ENCODE measurements around the gene MSI2.

MSI2 gene

DNA sequence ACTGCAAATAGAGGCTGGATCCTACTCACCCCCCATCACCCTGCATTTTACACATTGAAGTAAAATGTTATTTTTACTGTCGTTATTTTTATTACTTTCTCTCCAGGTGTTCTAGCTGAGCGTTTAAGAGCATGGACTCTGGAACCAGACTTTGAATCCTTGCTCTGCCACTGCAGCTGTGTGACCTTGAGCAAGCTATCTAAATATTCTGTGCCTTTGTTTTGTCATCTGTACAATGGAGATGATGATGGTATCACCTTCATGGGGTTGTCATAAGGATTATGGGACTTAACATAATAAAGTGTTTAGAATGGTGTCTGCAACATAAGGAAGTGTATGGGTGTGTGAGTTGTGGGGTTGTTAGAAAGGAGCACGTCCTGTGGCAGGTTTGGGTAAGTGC, 17.8 kb downstream of the MSI2 start:
- Histone ChIP-seq H3K27me3 (ENCODE audit: control insufficient read depth, insufficient read depth, low read length) (no peaks in the 10 kb centered on the region), H3K27ac (ENCODE audit: low read length) (no peak overlapping the region), H3K9ac (ENCODE audit: low read length) (no peak overlapping the region), H3K36me3 (ENCODE audit: control insufficient read depth, low read depth, low read length) (peaks cover 29% of the 10 kb centered on the region), H3K4me3 (ENCODE audit: low read length) (no peak overlapping the region), H3K4me1 (ENCODE audit: control insufficient read depth, low read depth, low read length) (peaks cover 11% of the 10 kb centered on the region), H3K9me3 (ENCODE audit: control insufficient read depth, low read depth, low read length) (no peaks in the 10 kb centered on the region)

GRCh38 chr17:57275071-57275764, 18.9 kb downstream of the MSI2 start:
- no peaks in the 10 kb centered on the region for H3K9me3 ChIP-seq (ENCODE audit: control insufficient read depth, low read depth, low read length)
- no peak overlapping the region for H3K9ac ChIP-seq (ENCODE audit: low read length)
- no peaks in the 10 kb centered on the region for H3K27me3 ChIP-seq (ENCODE audit: control insufficient read depth, insufficient read depth, low read length)
- no peak overlapping the region for H3K27ac ChIP-seq (ENCODE audit: low read length)
- peaks cover 29% of the 10 kb centered on the region for H3K36me3 ChIP-seq (ENCODE audit: control insufficient read depth, low read depth, low read length)
- peaks cover 9% of the 10 kb centered on the region for H3K4me1 ChIP-seq (ENCODE audit: control insufficient read depth, low read depth, low read length)
- H3K4me3 ChIP-seq (ENCODE audit: low read length): no peak overlapping the region

DNA sequence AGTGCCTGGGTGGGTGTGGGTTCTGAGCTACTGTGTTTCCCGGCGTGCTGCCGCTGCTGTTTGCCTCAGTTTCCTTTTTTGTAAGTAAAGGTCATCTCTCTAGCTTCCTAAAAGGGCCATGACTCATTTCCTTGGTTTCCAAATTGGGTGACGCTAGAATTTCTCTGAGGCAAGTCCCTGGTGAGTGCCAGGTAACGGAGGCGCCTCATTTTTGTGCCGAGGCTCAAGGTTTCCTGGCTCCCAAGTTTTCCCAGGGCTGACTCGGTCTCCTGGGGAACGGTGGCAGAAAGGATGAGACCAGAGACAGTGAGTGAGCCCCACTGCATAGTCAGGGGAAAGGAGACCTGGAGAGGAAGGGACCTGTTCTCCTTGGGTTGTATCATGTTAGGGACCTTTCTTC, 20.3 kb downstream of the MSI2 start:
- H3K4me1 ChIP-seq (ENCODE audit: control insufficient read depth, low read depth, low read length): peaks cover 7% of the 10 kb centered on the region
- no peak overlapping the region for H3K9ac ChIP-seq (ENCODE audit: low read length)
- no peak overlapping the region for H3K4me3 ChIP-seq (ENCODE audit: low read length)
- no peaks in the 10 kb centered on the region for H3K9me3 ChIP-seq (ENCODE audit: control insufficient read depth, low read depth, low read length)
- peaks cover 35% of the 10 kb centered on the region for H3K36me3 ChIP-seq (ENCODE audit: control insufficient read depth, low read depth, low read length)
- no peak overlapping the region for H3K27ac ChIP-seq (ENCODE audit: low read length)
- no peaks in the 10 kb centered on the region for H3K27me3 ChIP-seq (ENCODE audit: control insufficient read depth, insufficient read depth, low read length)

DNA sequence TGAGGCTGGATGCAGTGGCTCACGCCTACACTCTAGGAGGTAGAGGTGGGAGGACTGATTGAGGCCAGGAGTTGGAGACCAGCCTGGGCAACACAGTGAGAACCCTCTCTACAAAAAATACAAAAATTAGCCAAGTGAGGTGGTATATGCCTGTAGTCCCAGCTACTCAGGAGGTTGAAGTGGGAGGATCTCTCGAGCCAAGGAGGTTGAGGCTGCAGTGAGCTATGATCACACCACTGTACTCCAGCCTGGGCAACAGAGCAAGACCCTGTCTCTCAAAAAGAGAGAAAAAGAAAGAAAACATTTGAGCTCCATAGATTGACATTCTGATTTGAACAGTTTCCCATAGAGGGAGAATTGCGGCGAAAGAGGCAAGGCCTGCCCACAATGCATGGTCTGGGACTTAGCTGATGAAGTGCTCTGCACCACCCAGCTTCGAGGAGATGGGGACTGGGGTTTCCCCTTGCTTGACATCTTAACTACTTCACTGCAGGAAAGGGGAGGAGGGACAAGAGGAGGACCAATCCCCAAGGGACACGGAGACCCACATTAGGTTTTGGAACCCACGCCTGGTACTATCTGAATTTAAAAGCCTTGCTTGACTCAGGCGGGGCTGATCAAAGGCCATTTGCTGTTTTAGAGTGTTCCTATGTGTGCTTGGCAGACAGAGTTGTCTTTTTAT, 21.7 kb downstream of the MSI2 start:
- H3K36me3 ChIP-seq (ENCODE audit: control insufficient read depth, low read depth, low read length): peaks cover 27% of the 10 kb centered on the region
- no peak overlapping the region for H3K4me3 ChIP-seq (ENCODE audit: low read length)

GRCh38 chr17:57278740-57279387, 22.5 kb downstream of the MSI2 start:
- Histone ChIP-seq H3K4me1 (ENCODE audit: control insufficient read depth, low read depth, low read length) (peaks cover 24% of the 10 kb centered on the region), H3K4me3 (ENCODE audit: low read length) (no peak overlapping the region), H3K27ac (ENCODE audit: low read length) (no peak overlapping the region)

More for the DNA sequence above, 21.7 kb downstream of the MSI2 start:
- Histone ChIP-seq H3K4me1 (ENCODE audit: control insufficient read depth, low read depth, low read length) (peaks cover 21% of the 10 kb centered on the region), H3K9ac (ENCODE audit: low read length) (no peak overlapping the region), H3K27ac (ENCODE audit: low read length) (no peak overlapping the region), H3K27me3 (ENCODE audit: control insufficient read depth, insufficient read depth, low read length) (no peaks in the 10 kb centered on the region), H3K9me3 (ENCODE audit: control insufficient read depth, low read depth, low read length) (no peaks in the 10 kb centered on the region)

GRCh38 chr17:57279432-57279831, 23.1 kb downstream of the MSI2 start:
- Histone ChIP-seq H3K27me3 (ENCODE audit: control insufficient read depth, insufficient read depth, low read length) (no peaks in the 10 kb centered on the region), H3K9ac (ENCODE audit: low read length) (no peak overlapping the region), H3K4me1 (ENCODE audit: control insufficient read depth, low read depth, low read length) (peaks cover 29% of the 10 kb centered on the region), H3K27ac (ENCODE audit: low read length) (no peak overlapping the region), H3K9me3 (ENCODE audit: control insufficient read depth, low read depth, low read length) (no peaks in the 10 kb centered on the region), H3K36me3 (ENCODE audit: control insufficient read depth, low read depth, low read length) (peaks cover 22% of the 10 kb centered on the region), H3K4me3 (ENCODE audit: low read length) (no peak overlapping the region)

More at GRCh38 chr17:57278740-57279387, 22.5 kb downstream of the MSI2 start:
- Histone ChIP-seq H3K9me3 (ENCODE audit: control insufficient read depth, low read depth, low read length) (no peaks in the 10 kb centered on the region), H3K9ac (ENCODE audit: low read length) (no peak overlapping the region), H3K27me3 (ENCODE audit: control insufficient read depth, insufficient read depth, low read length) (no peaks in the 10 kb centered on the region), H3K36me3 (ENCODE audit: control insufficient read depth, low read depth, low read length) (peaks cover 27% of the 10 kb centered on the region)

DNA sequence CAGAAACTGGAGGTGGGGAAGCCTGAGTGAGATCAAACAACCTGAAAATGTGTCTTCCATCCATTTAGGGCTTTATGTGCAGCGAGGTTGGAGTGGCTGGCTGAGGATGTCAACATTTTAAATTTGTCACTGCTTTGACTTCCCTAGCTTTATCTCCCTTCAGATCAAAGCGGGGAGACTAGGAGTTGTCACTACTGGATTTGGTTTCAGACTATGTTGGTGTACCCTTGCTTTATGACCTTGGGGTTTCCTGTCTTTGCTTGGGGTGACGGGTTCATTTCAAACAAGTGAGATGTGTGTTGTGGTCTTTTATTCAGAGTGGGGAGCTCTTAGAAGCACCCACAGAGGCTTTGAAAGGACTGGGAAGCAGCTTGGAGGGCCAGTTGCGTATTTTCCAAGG, 25.6 kb downstream of the MSI2 start:
- no peak overlapping the region for H3K9ac ChIP-seq (ENCODE audit: low read length)
- no peak overlapping the region for H3K27ac ChIP-seq (ENCODE audit: low read length)
- H3K36me3 ChIP-seq (ENCODE audit: control insufficient read depth, low read depth, low read length): peaks cover 11% of the 10 kb centered on the region

DNA sequence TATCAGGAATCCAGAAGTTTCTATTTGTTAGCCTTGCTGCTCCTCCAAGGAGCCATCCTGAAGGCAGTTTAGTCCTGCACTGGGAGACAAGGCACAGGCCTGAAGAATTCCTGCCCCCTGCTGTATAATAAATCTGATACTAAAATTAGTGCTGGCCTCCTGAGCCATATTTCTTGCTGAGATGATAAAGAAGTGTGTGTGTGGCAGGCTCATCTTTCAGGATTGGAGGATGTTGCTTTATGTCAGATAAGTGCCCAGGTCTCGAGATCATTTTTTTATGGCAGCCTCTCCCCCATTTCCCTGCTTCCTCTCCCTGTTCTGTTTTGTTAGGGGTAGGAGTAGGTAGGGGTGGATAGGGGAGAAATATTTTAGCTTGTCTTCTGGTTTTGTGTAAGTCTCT, 26.0 kb downstream of the MSI2 start:
- peaks cover 11% of the 10 kb centered on the region for H3K36me3 ChIP-seq (ENCODE audit: control insufficient read depth, low read depth, low read length)
- no peak overlapping the region for H3K9ac ChIP-seq (ENCODE audit: low read length)
- H3K9me3 ChIP-seq (ENCODE audit: control insufficient read depth, low read depth, low read length): no peaks in the 10 kb centered on the region
- no peak overlapping the region for H3K27ac ChIP-seq (ENCODE audit: low read length)
- H3K4me3 ChIP-seq (ENCODE audit: low read length): no peak overlapping the region
- H3K4me1 ChIP-seq (ENCODE audit: control insufficient read depth, low read depth, low read length): peaks cover 57% of the 10 kb centered on the region
- no peaks in the 10 kb centered on the region for H3K27me3 ChIP-seq (ENCODE audit: control insufficient read depth, insufficient read depth, low read length)

More for the DNA sequence above, 25.6 kb downstream of the MSI2 start:
- Histone ChIP-seq H3K4me1 (ENCODE audit: control insufficient read depth, low read depth, low read length) (peaks cover 53% of the 10 kb centered on the region), H3K4me3 (ENCODE audit: low read length) (no peak overlapping the region), H3K27me3 (ENCODE audit: control insufficient read depth, insufficient read depth, low read length) (no peaks in the 10 kb centered on the region), H3K9me3 (ENCODE audit: control insufficient read depth, low read depth, low read length) (no peaks in the 10 kb centered on the region)

GRCh38 chr17:57283203-57283971, 27.1 kb downstream of the MSI2 start:
- no peak overlapping the region for H3K4me3 ChIP-seq (ENCODE audit: low read length)
- peaks cover 57% of the 10 kb centered on the region for H3K4me1 ChIP-seq (ENCODE audit: control insufficient read depth, low read depth, low read length)

DNA sequence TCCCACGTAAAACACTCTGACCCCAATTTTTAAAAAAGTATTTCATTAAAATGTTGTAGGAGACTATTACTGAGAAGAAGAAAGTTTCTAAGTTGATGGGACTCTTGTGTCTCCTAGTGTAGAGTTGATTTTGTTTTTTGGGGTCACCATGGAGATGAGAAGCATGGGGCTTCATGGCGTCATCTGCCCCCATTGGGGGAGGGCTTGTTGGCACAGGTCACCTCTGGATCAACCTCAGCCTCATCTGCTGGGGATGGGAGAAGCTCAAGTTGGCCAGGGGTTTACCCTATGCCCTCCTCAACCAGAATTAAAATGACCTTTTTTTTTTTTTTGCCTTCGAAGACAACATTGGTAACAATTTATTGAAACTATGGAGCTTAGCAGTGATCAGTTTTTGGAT, 28.3 kb downstream of the MSI2 start:
- no peak overlapping the region for H3K27ac ChIP-seq (ENCODE audit: low read length)
- H3K9ac ChIP-seq (ENCODE audit: low read length): no peak overlapping the region
- no peaks in the 10 kb centered on the region for H3K27me3 ChIP-seq (ENCODE audit: control insufficient read depth, insufficient read depth, low read length)
- peaks cover 6% of the 10 kb centered on the region for H3K36me3 ChIP-seq (ENCODE audit: control insufficient read depth, low read depth, low read length)
- H3K9me3 ChIP-seq (ENCODE audit: control insufficient read depth, low read depth, low read length): no peaks in the 10 kb centered on the region
- H3K4me3 ChIP-seq (ENCODE audit: low read length): peak overlapping the region; percentile 7
- H3K4me1 ChIP-seq (ENCODE audit: control insufficient read depth, low read depth, low read length): peaks cover 64% of the 10 kb centered on the region

More at GRCh38 chr17:57283203-57283971, 27.1 kb downstream of the MSI2 start:
- Histone ChIP-seq H3K27me3 (ENCODE audit: control insufficient read depth, insufficient read depth, low read length) (no peaks in the 10 kb centered on the region), H3K9ac (ENCODE audit: low read length) (no peak overlapping the region), H3K9me3 (ENCODE audit: control insufficient read depth, low read depth, low read length) (no peaks in the 10 kb centered on the region), H3K27ac (ENCODE audit: low read length) (no peak overlapping the region), H3K36me3 (ENCODE audit: control insufficient read depth, low read depth, low read length) (peaks cover 11% of the 10 kb centered on the region)

GRCh38 chr17:57284984-57285646, 28.8 kb downstream of the MSI2 start:
- Histone ChIP-seq H3K4me3 (ENCODE audit: low read length) (peak overlapping the region; percentile 7), H3K9ac (ENCODE audit: low read length) (no peak overlapping the region), H3K36me3 (ENCODE audit: control insufficient read depth, low read depth, low read length) (peaks cover 6% of the 10 kb centered on the region), H3K9me3 (ENCODE audit: control insufficient read depth, low read depth, low read length) (no peaks in the 10 kb centered on the region), H3K27ac (ENCODE audit: low read length) (no peak overlapping the region), H3K4me1 (ENCODE audit: control insufficient read depth, low read depth, low read length) (peaks cover 64% of the 10 kb centered on the region), H3K27me3 (ENCODE audit: control insufficient read depth, insufficient read depth, low read length) (no peaks in the 10 kb centered on the region)

Measured in iPS-18a (cell line).